Occipital lobe (tissue), 2 donors: ENCODE data around the gene SNX11. TPM values are rescaled to one million over a fixed set of nuclear protein-coding genes. Genes with fewer than 3 reads are reported as not detected.
"Not testable (repeated sequence)": the region's sequence is repeated elsewhere in the genome, so short reads cannot be mapped to it uniquely, and the experiment has no call there.

ENCODE experiments used
- DNase-seq: peaks from one replicate; lab custom pipeline; 2025; lab: John Stamatoyannopoulos, UW
- total RNA-seq: library from RNA; depleted of rRNA; stranded (reverse); fragments of >200 nt; gene quantifications from one replicate; pipeline ENCODE4 v1.2.3, GENCODE V29; 2014

Gene SNX11
- total RNA-seq, result 10.0 TPM

- DNase-seq, result peak; percentile 88
Measured at GRCh38 chr17:48107137-48108055, at the start of gene SNX11. Gene SNX11 (plus strand): TSS chr17:48107766. CDS start chr17:48112044, 4,278 bp downstream.

GRCh38 chr17:48058393-48059124 is 49.0 kb upstream of the SNX11 start:
- no peak for DNase-seq

DNA sequence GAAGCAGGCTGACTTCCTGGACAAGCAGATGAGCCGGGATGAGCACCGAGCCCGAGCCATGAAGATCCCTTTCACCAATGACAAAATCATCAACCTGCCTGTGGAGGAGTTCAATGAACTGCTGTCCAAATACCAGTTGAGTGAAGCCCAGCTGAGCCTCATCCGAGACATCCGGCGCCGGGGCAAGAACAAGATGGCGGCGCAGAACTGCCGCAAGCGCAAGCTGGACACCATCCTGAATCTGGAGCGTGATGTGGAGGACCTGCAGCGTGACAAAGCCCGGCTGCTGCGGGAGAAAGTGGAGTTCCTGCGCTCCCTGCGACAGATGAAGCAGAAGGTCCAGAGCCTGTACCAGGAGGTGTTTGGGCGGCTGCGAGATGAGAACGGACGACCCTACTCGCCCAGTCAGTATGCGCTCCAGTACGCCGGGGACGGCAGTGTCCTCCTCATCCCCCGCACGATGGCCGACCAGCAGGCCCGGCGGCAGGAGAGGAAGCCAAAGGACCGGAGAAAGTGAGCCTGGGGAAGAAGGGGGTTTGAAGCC is 48.4 kb upstream of the SNX11 start:
- DNase-seq, result no peak

DNA sequence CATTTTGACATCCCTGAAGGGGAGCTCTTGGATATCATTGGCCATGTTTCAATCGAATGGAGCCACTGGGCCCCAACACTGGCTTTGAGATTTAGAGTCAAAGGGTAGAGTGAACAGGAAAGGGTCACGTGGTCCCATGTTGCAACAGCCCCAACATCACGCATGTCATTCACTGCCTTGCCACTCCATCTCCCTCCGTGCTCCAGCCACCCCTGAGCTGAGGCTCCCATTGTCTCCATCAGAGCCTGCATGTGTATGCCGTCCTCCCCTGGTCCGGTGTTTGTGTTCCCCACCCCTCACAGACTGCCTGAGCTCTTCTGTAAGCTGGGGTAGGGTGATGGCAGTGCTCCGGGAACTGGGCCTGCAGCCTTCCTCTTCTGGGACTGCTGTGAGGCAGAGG is 47.3 kb upstream of the SNX11 start:
- DNase-seq, result no peak

DNA sequence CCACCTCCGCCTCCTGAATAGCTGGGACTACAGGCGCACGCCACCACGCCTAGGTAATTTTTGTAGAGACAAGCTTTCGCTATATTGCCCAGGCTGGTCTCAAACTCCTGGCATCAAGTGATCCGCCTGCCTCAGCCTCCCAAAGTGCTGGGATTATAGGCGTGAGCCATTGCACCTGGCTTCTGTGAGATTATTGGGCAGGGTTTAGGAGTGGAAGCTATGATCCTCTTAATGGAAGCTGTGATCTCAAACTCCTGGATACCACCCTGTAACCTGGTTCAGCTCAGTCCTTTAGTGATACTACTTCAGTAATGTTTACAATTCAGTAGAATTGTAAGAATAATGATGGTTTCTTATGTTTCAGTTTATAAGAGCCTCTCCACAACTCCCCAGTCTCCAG is 45.3 kb upstream of the SNX11 start:
- DNase-seq, result no peak

GRCh38 chr17:48064638-48065037 is 42.9 kb upstream of the SNX11 start:
- no peak for DNase-seq

DNA sequence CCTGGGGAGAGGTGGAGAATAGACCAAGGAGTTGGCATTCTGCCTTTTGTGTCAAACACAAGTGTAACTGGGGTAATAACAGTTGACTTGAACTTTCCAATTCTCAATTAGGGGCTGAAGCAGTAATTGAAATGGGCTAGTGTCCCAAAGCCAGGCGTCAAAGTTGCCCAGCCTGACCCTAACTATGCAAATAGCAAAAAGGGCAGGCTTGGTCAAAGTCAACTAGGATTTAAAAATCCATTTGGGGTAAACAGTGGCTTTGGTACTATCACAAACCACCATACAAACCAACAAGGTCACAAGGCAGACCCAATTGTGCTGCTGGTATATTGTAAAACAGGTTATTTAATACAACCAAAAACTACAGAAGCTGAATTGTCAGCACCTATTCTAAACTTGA is 41.4 kb upstream of the SNX11 start:
- no peak for DNase-seq

DNA sequence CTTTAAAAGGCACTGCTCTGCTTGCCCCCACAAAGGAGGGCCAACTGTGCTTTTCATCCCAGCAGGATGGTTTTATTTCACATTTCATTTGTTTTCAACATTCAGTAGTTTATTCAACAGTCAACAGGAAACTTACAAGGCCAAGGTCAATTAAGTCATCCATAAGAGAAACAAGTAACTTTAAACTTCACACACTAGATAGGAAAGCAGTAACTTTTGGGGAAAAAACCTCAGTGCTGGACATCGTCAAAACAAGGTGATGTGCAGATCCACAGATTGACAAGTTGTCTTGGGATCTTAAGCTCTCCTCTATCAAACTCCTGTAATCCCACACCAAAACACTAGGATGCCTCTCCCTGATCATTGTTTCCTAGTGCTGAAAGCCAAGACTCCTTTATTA is 40.9 kb upstream of the SNX11 start:
- DNase-seq, result no peak

GRCh38 chr17:48067245-48067644 is 40.3 kb upstream of the SNX11 start:
- no peak for DNase-seq

- DNase-seq, result not testable (repeated sequence)
Measured at GRCh38 chr17:48067808-48068207, 39.8 kb upstream of the SNX11 start.

- no peak for DNase-seq
Measured at GRCh38 chr17:48068491-48068961, 39.0 kb upstream of the SNX11 start.

DNA sequence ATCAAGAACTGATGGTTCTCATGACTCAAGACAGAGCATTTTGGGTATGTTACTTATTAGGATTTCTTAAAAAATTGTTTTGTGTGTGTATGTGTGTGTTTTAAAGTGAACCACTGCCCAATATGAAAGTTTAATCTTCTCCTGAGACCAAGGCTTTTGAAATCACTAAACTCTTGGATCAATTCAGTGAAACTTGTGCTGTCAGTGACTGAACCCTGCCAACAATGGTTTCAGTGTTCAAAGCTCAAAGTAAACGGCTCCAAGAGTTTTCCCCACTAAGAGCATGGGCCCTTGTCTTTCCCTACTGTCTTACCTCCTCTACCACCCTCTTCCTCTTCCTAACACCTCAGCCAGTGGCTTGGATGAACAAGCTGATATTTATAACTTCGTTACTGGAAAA is 37.4 kb upstream of the SNX11 start:
- DNase-seq, result no peak

- no peak for DNase-seq
Measured at GRCh38 chr17:48071654-48072053, 35.9 kb upstream of the SNX11 start.

DNA sequence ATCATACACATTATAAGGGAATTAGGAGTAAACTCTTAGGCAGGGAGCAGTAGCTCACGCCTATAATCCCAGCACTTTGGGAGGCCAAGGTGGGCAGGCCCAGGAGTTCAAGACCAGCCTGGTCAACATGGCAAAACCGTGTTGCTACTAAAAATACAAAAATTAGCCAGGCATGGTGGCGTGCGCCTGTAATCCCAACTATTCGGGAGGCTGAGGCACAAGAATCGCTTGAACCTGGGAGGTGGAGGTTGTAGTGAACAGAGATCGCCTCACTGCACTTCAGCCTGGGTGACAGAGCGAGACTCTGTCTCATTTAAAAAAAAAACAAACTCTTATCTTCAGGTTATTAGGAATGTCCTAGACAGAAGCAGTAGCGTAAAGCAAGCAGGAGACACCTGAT is 34.8 kb upstream of the SNX11 start:
- not testable (repeated sequence) for DNase-seq

- not testable (repeated sequence) for DNase-seq
Measured at GRCh38 chr17:48073566-48074094, 33.9 kb upstream of the SNX11 start.

DNA sequence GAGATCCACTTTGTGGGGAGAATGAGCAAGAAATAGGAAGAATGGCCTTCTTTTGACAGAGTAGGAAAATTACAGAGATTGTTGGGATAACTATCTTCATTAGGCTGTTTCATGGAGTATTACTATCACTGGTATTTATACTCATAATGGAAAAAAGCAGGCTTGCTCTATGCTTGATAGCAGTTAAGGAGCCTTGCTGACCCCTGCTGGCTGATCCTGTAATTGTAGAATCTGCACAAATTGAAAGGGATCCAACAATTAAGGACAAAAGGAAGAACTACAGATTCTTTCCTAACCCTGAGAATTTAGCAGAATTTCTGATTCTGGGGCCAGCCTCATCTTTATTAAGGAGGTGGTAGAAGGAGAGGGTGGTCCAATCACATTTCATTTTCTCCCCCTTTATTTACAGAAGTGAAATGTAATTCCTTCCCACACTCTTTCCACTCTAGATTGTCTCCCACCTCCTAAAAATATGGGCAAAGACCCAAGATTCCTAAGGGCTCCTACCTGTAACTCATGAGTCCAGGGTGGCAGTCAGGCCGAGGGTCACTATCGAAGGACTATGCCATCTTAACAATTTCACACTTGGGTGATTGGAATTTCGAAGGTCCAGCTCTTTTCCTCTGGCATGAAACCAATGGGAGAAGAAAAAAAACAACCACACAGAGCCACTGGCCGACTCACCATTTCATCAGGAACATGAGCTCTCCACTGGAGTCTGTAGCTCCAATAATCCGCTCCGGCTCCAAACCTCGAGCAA is 33.1 kb upstream of the SNX11 start:
- no peak for DNase-seq

DNA sequence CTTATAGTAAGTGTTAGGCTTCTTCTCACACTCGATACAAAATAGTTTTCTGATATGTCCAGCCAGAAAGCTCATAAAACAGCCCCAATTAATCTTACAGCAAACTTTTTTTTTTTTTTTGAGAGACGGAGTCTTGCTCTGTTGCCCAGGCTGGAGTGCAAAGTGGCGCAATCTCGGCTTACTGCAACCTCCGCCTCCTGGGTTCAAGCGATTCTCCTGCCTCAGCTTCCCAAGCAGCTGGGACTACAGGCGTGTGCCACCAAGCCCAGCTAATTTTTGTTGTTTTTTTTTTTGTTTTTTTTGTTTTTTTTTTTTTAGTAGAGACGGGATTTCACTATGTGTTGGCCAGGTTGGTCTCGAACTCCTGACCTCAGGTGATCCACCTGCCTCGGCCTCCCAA is 30.4 kb upstream of the SNX11 start:
- DNase-seq, result not testable (repeated sequence)

- DNase-seq, result no peak
Measured at GRCh38 chr17:48081858-48082257, 25.7 kb upstream of the SNX11 start.

GRCh38 chr17:48084932-48085331 is 22.6 kb upstream of the SNX11 start:
- DNase-seq, result no peak

GRCh38 chr17:48093341-48094045 is 14.1 kb upstream of the SNX11 start:
- DNase-seq, result no peak

DNA sequence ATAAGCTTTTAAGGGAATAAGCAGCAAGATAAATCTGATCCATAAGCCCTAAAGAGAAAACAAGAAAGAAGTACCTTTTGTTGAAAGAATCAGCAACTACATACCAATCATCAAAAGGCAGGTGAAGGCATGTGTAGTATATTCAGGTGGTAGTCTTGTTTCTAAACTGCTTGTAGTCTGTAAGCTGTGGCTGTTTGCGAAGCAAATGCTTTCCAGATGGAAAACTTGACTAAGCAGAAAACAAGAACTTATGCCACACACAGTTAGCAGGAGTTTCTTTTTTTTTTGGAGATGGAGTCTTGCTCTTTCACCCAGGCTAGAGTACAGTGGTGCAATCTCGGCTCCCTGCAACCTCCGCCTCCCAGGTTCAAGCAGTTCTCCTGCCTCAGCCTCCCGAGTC is 12.0 kb upstream of the SNX11 start:
- no peak for DNase-seq
